CD4-positive, alpha-beta T cell treated with Interleukin-12 subunit alpha and Interleukin-12 subunit beta, for 1 hour (primary cell): ENCODE results near the gene FCER2.

Experiments
- DNase-seq: peaks from one replicate; pipeline ENCODE4 v3.0.0-alpha.2; 2020

The FCER2 gene

GRCh38 chr19:7645163-7645562 is 56.8 kb downstream of the FCER2 start:
- DNase-seq: no peak

- no peak for DNase-seq
Observed at GRCh38 chr19:7644550-7644877, 57.4 kb downstream of the FCER2 start.

DNA sequence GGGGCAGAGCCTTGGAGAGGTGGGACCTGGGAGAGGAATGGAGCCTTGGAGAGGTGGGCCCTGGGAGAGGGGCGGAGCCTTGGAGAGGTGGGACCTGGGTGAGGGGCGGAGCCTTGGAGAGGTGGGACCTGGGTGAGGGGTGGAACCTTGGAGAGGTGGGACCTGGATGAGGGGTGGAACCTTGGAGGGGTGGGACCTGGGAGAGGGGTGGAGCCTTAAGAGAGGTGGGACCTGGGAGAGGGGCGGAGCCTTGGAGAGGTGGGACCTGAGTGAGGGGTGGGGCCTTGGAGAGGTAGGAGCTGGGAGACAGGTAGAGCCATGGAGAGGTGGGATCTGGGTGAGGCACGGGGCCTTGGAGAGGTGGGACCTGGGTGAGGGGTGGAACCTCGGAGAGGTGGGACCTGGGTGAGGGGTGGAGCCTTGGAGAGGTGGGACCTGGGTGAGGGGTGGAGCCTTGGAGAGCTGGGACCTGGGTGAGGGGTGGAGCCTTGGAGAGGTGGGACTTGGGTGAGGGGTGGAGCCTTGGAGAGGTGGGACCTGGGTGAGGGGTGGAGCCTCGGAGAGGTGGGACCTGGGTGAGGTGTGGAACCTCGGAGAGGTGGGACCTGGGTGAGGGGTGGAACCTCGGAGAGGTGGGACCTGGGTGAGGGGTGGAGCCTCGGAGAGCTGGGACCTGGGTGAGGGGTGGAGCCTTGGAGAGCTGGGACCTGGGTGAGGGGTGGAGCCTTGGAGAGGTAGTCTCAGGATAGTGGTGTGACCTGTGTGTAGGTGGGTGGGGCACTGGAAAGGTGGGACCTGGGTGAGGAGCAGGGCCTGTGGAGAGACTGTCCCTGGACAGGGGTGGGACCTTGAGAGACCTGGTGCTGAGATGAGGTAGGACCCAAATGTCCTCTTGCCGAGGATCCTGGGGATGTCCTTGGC is 58.0 kb downstream of the FCER2 start:
- peak; percentile 37 for DNase-seq

DNA sequence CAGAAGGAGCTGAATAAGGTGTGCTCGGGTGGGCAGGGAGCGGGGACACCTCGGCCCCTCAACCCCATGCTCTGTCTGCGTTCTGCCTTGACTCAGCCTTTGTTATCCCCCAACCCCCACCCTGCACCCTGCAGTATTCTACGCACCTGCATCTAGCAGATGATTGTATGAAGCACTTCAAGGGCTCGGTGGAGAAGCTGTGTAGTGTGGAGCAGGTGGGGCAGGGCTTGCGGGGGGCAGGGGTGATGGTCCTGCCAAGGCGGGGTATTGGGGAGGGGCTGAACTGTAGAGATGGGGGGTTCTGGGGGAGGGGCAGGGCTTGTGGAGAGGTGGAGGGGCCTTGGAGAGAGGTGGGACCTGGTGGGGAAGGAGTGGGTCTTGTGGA is 58.9 kb downstream of the FCER2 start:
- DNase-seq: no peak

DNA sequence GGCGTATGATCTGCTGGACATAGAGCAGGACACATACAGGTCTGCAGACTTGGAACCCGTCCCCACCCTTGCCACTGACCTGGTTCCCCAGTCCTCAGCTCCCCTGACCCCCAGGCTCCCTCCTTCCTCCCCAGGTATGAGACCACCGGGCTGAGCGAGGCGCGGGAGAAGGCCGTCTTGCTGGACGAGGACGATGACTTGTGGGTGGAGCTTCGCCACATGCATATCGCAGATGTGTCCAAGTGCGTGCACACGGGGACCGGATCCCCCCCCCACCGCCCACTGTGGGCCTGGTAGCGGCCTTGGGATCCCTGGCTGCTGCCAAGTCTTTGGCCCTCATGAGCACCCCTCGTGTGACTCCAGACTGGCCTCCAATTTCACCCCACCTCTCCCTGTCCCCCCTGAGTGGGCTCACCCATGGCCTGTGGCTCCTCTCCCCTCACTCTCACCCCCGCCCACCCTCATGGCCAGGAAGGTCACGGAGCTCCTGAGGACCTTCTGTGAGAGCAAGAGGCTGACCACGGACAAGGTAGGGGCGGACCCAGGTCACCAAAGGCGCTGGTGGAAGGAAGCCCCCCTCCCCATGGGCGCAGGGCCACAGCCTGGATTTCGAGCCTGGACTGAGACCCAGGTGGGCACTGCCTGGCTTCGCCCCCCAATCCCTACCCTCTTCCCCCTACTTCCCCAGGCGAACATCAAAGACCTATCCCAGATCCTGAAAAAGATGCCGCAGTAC is 59.5 kb downstream of the FCER2 start:
- no peak for DNase-seq

GRCh38 chr19:7641290-7642276 is 60.3 kb downstream of the FCER2 start:
- no peak for DNase-seq

DNA sequence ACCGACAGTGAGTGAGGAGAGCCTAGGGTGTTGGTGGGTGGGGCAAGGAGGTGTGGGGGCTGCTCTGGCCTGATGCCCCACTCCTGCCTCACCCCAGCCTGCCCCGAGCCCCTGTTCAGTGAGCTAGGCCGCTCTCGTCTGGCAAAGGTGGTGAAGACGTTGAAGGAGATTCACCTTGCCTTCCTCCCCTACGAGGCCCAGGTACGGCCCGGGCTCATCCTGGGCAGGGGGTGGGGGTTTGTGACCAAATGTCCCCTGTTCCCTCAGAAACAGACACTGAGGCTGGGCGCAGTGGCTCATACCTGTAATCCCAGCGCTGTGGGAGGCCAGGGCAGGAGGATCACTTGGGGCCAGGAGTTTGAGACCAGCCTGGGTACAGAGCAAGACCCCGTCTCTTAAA is 61.1 kb downstream of the FCER2 start:
- no peak for DNase-seq

DNA sequence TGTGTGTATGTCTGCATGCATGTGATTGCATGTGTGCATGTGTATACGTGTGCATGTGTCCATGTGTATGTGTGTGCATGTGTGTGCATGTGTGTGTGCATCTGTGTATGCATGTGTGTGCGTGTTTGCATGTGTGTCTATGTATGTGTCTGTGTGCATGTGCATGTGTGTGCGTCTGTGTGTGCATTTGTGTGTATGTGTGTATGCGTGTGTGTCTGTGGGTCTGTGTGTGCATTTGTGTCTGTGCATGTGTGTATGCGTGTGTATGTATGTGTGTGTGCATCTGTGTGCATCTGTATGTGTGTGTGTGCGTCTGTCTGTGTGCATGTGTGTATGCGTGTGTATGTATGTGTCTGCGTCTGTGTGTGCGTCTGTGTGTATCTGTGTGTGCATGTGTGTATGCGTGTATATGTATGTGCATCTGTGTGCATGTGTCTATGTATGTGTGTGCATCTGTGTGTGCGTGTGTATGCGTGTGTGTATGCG is 62.0 kb downstream of the FCER2 start:
- DNase-seq: no peak

- DNase-seq: no peak
Observed at GRCh38 chr19:7638802-7639465, 63.0 kb downstream of the FCER2 start.
